HG03097 (cell line): ENCODE results near the gene HECTD2.
"Not testable (repeated sequence)": the region's sequence is repeated elsewhere in the genome, so short reads cannot be mapped to it uniquely, and the experiment has no call there.

Experiments used
- ATAC-seq: cut with Tn5 transposase; IDR thresholded peaks from one replicate; pipeline ENCODE4 v1.9.1; 2021; ENCODE audit not compliant: unreplicated experiment, low FRiP score

Gene HECTD2

DNA sequence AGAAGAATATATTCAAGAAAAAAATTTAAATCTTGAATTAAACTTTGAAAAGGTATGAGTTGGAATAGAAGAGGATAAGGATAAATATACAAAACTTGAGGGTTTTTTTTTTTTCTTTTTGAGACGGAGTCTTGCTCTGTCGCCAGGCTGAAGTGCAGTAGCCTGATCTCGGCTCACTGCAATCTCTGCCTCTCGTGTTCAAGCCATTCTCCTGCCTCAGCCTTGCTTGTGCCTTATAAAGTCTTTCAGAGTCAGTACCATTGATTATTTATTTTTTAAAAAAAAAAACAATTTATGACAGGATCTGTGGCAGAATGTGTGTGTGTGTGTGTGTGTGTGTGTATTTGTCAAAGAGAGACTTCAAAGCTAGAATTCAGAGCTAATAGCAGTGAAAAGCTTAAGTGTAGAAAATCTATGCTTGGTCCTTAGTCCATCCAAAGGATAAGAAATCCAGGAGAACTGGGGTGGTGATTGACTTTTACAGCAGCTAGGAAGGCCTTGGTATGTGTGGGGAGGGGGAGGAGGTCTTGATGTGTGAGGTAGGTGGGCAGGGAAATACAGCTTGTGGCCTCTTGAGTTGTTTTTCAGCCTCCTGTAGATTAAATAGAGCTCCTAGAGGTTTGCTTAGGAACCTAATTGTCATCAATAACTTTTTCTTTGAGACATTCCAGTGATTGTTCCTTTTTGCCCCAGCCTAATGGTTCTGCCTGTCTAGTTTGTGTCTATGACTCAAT lies 2.4 kb downstream of the HECTD2 start:
- ATAC-seq, result no peak

DNA sequence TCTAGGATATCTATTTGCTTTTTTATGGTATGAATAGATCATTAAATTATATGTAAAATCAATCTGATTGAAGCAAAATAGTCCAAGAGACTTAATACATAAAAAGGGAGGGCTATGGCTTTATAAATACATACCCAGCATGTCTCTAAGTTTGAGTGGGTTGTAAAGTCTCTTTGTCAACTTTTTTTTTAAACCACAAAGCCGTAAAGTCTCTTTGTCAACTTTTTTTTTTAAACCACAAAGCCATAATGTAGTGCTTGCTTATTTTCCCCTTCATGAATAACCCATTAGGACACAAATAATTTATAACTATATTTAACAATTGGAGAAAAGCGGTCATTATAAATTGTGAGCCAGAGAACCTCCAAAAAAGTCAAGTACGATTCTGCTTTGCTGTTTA lies 5.7 kb downstream of the HECTD2 start:
- ATAC-seq, result no peak

DNA sequence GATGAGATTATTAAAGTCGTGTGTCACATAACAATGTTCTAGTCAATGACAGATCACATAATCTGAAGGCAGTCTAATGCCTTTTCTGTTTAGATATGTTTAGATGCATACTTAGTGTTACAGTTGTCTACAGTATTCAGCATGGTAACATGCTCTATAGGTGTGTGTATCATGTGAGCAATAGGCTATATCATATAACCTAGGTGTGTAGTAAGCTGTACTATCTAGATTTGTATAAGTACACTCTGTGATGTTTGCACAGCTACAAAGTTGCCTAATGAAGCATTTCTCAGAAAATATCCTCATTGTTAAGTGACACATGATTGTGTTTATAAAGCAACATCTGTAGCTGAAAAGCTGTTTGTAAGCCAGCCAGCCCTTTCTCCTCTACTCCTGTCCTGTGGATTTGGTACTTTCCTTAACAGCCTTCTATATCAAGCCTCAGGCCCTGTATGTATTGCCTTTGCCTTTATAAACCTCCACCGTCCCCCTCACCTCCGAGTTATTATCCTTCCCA lies 6.3 kb downstream of the HECTD2 start:
- no peak for ATAC-seq

DNA sequence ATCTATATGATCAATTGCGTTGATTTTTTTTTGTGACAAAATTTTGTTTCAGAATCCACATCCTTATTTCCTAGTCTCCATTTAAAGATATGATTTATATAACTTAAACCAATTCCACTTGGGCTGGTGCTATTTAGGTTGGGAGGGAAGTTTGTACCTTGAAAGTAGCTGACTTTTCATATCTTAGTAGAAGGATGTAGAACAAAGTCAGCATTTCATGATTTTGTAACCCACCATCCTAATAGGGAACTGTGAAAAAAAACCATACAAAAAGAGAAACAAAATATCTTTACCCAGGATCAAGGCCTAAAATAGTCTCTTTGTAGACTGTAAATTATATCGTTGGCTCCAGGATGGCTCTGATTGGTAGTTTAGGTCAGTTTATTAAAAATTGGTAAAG lies 8.3 kb downstream of the HECTD2 start:
- no peak for ATAC-seq

DNA sequence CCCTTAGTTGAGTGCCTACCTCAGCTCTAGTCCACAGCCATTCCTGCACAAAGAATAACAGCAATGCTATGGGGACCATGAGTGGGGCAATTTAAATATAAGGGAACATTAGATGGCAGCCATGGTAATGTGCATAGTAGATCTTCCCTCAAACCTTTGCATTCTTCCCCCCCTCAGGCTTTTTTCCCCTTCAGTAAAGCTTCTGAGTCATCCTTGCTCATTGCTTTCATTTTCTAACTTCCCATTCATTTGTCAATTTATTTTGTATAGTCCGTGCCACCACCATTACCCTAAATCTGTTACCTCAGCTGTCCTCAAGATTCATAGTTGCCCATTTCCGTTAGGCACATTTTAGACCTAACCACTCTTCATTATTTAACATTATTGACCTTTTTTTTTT lies 10.7 kb downstream of the HECTD2 start:
- ATAC-seq, result no peak

DNA sequence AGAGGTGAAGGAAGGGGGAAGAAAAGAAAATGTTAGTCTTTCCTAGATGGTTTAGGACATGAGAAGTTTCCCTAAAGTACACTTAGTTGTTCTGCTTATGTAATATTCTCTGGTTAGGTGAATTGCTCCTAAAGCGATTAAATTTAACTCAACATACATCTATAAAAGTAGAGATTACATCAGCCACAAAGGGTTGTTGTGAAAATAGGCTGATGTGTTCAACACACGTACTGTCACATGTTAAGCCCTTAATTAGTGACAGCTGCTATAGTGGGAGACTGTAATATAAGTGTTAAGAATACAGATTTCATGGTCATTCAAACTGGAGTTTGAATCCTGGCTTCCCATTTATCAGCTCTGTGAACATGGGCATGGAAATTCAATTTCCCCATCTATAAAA lies 12.8 kb downstream of the HECTD2 start:
- ATAC-seq, result no peak

DNA sequence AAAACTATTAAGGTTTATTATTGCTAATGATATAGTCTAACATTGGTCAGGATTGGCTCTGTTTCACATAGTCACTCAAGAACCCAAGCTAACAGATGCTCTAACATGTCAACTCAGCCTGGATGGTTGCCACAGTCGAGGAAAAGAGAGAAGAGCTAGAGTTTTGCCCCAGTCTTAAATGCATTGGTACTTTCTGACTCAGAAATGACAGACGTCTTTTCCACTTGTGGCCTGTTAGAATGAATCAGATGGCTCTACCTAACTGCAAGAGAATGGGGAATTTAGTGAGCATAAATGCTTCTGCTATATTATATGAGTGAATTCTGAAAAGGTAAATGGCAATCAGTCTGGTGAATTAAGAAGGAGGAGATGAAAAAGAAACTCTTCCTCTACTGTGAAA lies 13.9 kb downstream of the HECTD2 start:
- no peak for ATAC-seq

DNA sequence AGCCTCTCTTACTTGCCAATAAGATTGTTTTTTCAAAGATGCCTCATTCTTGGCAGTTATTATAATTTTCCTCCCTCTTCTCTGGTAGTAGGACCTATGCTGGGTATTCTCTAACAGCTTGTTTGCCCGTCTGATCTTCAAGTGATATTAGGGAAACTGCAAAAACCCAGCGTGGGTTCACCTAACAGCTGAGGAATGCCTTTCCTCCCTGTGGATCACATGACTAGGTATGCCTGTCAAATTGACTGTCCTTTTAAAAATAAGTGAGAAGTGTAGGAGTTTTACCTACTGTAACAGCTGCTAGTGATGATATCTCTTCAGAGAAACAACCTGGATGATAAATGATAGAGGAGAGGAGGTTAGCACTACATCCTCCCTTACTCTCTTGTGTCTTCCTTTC lies 22.0 kb downstream of the HECTD2 start:
- ATAC-seq, result no peak

DNA sequence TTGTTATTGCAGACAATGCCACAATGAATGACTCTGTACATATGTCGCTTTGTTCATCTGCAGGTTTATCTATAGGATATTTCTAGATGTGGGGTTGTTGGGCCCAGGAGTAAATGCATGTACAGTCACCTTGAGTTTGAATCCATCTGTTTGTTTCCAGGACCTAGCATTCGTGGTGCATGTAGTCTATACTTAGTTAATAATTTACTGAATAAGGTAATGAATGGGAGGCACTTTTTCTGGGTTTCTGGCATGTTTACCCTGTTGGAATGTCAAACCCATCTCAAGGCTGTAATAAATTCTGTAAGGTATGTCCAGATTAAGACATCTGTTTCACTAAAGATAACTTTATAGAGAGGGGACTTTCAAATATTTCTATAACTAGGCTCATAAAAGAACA lies 23.5 kb downstream of the HECTD2 start:
- ATAC-seq, result no peak

DNA sequence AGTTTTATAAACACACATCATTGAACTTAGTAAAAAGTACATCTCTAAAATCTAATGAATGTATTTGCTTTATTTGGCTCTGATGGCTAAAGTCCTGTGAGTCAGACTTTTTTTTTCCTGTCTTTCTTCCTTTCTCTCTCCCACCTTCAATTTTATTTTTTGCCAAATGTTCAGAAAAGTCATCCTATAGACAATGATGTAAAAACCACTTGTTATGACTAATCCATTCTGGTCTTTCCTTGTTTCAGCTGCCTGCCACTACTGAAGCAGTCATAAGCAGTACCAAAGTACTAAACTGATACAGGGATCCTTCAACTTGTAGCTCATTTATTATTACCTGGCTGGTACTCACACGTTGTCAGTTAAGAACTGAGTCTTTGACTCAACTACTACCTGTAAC lies 23.9 kb downstream of the HECTD2 start:
- ATAC-seq, result no peak

DNA sequence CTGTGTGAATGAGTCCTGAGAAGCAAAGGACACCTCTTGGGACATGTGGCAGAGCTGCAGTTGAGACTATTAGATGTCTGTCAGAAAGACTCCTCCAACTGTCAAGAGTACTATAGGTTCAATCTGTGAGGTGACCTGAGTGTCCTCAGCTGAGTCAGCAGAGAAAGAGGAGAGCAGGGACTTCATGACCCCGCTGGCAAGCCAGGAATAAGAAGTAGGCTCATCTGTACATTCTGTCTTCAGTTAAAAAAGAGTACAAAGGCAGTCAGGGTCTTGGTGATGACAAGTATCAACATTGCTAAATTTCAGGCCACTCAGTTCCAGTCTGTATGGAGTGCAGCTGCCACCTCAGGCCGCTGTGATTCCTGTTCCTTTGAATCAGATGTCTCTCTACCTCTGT lies 25.1 kb downstream of the HECTD2 start:
- ATAC-seq, result no peak

DNA sequence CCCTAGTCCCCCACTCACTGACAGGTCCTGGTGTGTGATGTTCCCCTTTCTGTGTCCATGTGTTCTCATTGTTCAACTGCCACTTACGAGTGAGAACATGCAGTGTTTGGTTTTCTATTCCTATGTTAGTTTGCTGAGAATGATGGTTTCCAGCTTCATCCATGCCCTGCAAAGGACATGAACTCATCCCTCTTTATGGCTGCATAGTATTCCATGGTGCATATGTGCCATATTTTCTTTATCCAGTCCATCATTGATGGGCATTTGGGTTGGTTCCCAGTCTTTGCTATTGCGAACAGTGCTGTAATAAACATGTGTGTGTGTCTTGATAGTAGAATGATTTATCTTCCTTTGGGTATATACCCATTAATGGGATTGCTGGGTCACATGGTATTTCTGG lies 28.1 kb downstream of the HECTD2 start:
- not testable (repeated sequence) for ATAC-seq

DNA sequence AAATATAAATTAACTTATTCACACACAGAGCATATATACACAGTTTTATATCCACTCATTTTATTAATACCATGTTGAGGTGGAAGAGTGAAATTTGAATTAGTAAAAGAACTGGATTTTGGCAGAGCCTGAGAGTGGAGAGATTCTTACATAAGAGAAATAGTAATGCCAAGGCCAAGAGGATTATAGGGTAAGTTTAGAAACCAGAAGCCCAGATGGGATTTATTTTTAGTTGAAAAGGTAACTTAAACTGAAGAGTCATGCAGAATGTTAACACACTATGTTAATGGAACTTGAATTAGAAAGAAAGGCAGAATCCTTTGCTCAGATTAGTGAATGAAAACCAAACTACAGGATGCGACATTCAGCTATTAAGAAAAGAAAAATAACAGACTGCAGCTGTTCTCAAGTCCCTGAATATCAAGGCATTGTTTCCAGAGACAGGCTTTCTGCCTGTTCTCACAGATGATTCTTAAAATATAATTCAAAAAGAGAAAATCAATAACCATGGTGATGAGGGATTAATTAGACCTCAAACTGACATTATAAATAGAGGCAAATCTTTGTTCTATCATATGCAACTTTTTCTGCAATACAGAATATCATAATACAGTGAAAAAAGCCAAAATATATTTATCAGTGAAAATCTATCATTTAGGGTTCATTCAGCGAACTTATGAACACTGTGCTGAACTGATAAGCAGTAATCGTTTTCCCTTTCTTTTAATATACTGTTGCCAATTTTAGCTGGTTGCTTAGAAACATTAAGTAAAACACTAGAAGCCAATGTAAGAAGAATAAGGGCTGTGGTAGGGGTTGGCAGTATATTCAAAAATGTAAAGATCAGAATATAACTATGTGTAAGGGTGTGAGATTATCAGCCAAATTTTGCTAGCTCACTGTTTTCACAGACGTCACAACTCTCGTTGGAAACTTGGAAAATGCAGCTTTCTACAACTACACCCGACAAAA lies 34.4 kb downstream of the HECTD2 start:
- no peak for ATAC-seq

DNA sequence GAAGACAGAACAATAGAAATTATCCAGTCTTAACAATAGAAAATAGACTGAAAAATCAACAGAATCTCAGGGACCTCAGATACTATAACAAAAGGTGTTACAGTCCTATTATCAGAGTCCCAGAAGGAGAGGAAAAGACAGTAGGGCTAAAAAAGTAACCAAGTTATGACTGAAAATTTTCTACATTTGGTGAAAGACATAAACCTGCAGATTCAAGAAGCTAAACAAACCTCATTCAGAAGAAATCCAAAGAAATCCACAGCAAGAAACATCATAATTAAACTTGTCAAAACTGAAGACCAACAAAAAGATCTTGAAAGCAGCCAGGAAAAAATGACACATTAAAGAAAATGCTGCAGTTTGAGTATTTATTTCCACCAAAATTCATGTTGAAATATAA lies 41.9 kb downstream of the HECTD2 start:
- no peak for ATAC-seq

DNA sequence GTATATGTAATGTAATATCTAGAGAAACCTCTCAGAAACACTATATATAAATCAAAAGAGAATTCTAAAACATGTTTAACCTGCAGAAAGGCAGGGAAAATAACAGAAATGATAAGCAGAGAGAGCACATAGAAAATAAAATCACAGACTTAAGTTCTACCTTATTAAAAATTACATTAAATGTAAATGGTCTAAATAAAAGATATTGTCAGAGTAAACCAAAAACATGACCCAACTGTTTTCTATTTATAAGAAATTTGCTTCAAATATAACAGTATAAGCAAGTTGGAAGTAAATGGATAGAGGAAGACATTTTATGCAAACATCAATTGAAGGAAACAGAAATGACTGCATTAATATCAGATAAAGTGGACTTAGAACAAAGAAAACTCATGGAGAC lies 43.4 kb downstream of the HECTD2 start:
- ATAC-seq, result no peak

DNA sequence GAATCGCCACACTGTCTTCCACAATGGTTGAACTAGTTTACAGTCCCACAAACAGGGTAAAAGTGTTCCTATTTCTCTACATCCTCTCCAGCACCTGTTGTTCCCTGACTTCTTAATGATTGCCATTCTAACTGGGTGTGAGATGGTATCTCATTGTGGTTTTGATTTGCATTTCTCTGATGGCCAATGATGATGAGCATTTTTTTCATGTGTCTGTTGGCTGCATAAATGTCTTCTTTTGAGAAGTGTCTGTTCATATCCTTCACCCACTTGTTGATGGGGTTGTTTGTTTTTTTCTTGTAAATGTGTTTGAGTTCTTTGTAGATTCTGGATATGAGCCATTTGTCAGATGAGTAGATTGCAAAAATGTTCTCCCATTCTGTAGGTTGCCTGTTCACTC lies 45.0 kb downstream of the HECTD2 start:
- ATAC-seq, result not testable (repeated sequence)

DNA sequence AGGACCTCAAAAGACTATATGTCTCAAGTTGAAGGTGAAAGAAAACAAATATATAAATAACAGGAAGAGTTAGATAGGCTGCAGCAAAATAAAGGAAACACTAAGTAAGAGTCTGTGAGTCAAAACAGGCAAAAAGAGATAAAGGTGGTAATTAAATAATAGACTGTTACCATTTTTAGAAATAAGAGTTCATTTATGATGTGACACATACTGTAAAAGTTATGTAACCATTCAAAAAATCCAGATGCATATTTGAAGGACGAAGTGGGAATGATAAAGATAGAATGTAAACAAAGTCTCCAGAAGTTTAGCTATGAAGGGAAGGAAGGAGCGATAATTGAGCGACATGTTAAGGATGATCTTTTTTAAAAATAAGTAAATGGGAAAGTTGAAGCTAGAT lies 50.5 kb downstream of the HECTD2 start:
- no peak for ATAC-seq

DNA sequence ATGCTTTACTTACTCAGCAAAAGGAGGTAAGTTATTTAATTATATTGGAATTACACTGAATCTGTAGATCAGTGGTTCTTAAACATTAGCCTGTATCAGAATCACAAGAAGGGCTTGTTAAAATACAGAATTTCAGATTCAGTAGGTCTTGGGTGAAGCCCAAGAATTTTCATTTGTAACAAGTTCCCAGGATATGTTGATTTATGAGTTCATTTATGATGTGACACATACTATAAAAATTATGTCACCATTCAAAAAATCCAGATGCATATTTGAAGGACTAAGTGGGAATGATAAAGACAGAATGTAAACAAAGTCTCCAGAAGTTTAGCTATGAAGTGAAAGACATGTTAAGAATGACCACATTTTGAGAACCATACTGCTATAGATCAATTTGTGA lies 52.3 kb downstream of the HECTD2 start:
- no peak for ATAC-seq

DNA sequence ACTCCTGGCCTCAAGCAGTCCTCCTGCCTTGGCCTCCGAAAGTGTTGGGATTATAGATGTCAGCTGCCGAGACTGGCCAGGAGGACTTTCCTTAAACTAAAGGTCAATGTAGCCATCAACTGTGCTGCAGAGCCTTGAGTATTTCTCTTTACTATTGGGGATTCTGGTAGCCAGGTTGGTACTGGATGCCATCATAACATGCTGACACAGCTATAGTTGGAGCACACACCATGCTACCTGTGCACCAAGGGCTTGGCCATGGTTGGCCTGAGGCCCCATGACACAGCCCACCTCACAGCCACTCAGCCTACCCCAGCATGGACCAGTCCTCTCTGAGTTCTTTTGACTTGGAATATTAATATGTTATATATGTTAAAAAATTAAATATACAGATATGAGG lies 54.4 kb downstream of the HECTD2 start:
- no peak for ATAC-seq

DNA sequence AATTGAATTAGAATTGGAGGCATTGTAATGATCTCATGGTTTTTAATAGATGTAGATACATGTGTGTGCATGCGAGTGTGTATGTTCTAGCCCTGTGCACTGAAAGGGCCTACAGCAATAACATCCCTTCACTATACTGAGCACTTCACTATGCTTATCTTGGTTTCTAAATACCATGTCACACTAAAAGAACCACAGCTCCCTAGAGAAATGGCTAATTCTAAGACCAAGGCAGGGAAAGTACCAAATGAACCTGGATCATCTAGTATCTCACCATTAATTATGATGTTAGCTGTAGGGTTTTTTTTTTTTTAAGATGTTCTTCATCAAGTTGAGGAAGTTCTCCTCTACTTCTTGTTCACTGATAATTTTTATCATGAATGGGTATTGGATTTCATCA lies 55.1 kb downstream of the HECTD2 start:
- ATAC-seq, result no peak

DNA sequence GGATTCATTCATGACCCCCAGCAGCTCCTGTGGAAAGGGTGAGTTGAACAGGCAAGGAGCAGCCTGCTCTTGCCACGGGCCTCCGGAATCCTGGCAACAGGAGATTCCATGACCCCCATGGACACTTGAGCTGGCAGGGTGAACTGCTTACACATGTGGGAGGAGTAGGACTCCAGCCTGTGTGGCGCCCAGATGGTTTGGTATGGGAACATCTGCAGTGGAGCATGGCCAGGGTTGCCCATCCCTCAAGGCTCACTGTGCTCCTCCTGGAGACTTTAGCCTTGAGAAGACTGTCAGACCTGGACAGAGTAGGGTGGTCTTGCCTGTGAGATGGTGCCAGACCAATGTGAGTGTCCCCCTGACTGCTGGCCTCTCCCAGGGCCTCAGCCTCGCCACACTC lies 57.0 kb downstream of the HECTD2 start:
- no peak for ATAC-seq

DNA sequence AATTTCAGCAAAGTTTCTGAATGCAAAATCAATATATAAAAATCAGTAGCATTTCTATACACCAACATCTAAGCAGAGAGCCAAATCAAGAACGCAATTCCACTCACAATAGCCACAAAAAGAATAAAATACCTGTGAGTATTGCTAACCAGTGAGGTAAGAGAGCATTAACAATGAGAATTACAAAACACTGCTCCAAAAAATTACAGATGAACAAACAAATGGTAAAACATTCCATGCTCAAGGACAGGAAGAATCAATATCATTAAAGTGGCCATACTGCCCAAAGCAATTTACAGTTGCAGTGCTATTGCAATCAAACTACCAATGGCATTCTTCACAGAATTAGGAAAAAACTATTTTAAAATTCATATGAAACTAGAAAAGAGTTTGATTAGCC lies 61.5 kb downstream of the HECTD2 start:
- no peak for ATAC-seq
